AG10803 (cell line): Measurements from ENCODE around the gene SEC22C.

Experiments
- DNase-seq: peaks from one replicate; pipeline ENCODE4 v3.0.0; 2010; ENCODE audit warnings: low read depth
- H3K4me3 ChIP-seq: 2 replicates; pipeline ENCODE4 v1.5.1; 2011; ENCODE audit warnings: mild to moderate bottlenecking, low read length, control low read depth
- TF ChIP-seq, protein P1 (sequence below): conservative IDR thresholded peaks from 2 replicates; pipeline ENCODE4 v1.5.1; 2011; ENCODE audit warnings: mild to moderate bottlenecking, low read length, control low read depth, inconsistent platforms

SEC22C gene

DNA sequence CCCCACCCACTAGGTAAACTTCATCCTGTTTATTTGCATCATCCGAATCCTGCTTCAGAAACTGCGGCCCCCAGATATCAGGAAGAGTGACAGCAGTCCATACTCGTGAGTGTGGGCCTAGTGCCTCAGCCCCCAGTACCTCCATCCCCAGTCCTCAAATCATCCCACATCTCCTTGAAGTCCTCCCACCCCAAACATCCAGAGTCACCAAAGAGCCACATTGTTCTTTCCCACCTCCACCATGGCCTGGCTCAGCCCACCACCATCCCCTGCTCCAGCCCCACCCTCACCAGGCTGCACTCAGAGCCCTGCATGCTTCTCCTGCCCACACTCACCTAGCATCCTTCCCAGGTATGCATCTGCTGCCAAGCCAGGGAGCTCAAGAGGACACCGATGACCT lies 49.5 kb downstream of the SEC22C start:
- H3K4me3 ChIP-seq = no peak overlapping the region
- DNase-seq = no peak
- TF ChIP-seq, protein P1, sequence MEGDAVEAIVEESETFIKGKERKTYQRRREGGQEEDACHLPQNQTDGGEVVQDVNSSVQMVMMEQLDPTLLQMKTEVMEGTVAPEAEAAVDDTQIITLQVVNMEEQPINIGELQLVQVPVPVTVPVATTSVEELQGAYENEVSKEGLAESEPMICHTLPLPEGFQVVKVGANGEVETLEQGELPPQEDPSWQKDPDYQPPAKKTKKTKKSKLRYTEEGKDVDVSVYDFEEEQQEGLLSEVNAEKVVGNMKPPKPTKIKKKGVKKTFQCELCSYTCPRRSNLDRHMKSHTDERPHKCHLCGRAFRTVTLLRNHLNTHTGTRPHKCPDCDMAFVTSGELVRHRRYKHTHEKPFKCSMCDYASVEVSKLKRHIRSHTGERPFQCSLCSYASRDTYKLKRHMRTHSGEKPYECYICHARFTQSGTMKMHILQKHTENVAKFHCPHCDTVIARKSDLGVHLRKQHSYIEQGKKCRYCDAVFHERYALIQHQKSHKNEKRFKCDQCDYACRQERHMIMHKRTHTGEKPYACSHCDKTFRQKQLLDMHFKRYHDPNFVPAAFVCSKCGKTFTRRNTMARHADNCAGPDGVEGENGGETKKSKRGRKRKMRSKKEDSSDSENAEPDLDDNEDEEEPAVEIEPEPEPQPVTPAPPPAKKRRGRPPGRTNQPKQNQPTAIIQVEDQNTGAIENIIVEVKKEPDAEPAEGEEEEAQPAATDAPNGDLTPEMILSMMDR = no peak

DNA sequence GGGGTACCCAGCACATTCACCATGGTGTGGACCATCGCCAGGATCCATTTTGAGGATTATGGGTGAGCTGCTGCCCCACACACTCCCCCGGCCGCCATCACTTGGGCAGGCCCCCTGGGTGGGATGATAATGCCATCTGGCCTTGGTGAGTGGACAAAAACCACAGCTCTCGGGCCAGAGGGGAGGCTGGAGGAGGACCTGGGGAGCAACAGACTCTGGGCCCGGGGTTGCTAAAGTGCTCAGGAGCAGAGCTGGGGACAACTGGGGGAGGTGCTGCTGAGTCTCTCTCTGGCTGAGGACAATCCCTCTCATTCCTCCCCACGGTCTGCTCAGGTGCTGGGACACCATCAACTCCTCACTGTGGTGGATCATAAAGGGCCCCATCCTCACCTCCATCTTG lies 50.3 kb downstream of the SEC22C start:
- no peak overlapping the region for H3K4me3 ChIP-seq
- DNase-seq = no peak
- TF ChIP-seq, protein P1 = no peak

DNA sequence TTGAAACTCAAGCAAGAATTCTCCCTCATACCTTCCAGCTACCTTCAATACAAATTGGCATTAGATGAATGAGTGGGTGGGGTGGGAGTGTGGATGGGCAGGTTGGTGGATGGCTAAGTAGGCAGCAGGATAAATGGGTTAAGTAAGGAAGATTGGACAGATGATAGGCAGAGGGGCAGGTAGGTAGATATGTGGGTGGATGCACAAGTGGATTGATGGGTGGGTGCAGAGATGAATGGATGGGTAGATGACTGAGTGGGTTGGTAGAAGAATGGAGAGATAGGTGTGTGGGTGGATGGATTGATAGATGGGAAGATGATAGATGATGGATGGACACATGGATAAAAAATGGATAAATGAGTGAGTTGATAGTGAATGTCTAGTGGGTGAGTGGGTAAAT lies 51.7 kb downstream of the SEC22C start:
- no peak overlapping the region for H3K4me3 ChIP-seq
- TF ChIP-seq, protein P1 = no peak
- no peak for DNase-seq

DNA sequence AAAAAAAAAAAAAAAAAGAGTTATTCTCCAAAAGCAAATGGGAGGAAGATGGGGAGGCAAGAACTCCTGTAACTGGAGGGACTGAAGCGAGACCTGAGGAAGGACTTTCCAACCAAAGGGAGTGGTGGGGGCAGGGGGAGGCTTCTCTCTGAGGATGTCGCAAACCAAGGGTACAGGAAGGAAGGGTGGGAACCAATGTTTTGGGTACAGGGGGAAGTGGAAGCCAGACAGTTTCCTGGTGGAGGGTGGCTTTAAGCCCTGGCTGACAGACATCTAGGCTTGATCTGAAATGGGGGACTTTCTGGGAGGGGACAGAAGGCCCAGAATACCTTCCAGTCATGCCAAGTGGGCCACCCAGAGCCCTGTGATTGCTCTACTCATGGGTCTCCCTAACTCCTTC lies 52.3 kb downstream of the SEC22C start:
- DNase-seq = no peak
- no peak overlapping the region for H3K4me3 ChIP-seq
- TF ChIP-seq, protein P1 = no peak

DNA sequence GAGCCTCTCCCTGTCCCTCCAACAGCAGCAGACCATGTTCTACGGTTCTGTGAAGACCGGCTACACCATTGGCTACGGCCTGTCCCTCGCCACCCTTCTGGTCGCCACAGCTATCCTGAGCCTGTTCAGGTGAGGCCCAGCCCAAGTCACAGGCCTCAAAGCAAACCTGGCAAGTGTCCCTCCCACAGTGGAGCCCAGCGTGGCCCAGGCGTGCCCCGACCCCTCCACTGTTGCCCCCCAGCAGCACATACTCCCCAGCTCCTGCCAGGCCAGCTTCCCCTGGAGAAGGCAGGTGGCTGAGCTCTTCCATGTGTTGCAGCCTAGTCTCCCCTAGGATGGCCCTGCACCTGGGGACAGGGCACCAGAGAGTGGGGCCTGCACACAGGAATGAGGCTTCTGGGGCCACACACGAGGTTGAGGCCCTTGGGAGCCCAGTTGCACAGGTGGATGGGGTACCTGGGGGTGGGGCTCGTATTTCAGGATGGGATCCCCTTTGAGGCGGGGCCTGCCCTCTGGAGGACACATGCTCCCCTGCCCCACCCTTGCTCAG lies 54.3 kb downstream of the SEC22C start:
- TF ChIP-seq, protein P1 = no peak
- DNase-seq = no peak
- no peak overlapping the region for H3K4me3 ChIP-seq

DNA sequence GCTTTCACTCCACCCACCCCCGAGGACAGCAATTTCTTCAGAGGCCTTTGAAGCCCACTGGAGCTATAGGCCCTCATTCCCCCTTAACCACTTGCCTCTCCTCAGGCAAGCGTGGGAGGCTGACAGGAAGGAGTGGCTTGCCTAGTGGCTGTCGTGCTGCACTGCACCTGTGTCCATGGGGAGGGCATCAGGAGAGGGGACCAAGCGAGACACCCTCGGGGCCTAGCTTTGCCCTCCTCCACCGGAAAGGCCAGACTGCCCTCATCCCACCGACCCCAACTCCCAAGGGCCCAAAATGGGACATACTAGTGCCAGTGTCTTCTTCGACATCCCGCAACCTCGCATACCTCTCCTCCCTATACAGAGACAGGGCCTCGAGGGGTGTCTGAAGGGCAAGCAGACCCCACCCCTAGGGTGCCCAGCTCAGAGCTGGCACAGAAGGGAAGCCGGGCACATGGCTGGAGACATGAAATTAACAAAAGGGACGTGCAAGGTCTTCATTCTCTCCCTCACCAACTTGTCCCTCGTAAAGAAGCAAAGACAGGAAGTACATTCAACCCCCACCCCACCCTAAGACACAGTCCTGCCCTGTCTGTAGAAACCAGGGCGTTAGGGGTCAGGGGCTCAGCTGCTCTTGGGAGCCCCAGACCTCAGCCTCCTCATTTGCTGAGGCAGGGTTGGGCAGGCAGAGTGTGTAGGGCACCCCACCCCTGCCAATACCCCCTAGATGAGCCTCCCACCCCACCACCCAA lies 55.0 kb downstream of the SEC22C start:
- no peak overlapping the region for H3K4me3 ChIP-seq
- no peak for DNase-seq
- TF ChIP-seq, protein P1 = no peak

DNA sequence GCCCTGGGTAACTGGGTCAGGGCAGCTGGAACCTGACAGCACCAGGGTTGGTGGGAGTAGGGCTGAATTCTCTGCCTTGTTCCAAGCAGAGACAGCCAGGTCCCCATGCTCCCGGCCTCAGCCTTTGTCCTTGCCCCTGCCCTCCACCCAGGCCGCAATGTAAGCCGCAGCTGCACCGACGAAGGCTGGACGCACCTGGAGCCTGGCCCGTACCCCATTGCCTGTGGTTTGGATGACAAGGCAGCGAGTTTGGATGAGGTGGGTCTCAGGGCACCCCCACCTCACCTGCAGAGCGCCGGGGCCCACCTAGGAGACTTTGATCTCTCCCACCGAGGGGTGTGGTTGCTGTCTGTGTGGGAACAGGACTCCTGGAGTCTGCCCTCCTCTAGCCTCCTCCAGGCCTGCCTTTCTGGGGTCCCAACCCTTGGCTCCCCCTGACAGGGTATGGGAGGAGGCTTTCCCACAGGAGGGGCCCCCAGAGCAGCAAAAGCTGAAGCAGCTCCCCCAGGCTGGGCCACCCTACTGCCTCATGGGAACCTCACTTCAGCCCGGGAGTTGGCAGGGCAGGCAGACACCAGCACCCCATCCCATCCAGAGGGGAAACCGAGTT lies 55.9 kb downstream of the SEC22C start:
- no peak overlapping the region for H3K4me3 ChIP-seq
- no peak for DNase-seq
- TF ChIP-seq, protein P1 = no peak
